H9 (cell line): ENCODE data around the gene KRTAP16-1. TPM values are rescaled to one million over a fixed set of nuclear protein-coding genes. Genes with fewer than 3 reads are reported as not detected.

Experiments used
- DNase-seq: peaks from one replicate; pipeline ENCODE4 v3.0.0-alpha.2; 2017
- H2AFZ ChIP-seq: one replicate; pipeline ENCODE4 v1.6.1; 2013; ENCODE audit warnings: mild to moderate bottlenecking, low read length, control low read depth, moderate library complexity
- H2AK5ac ChIP-seq: 2 replicates; pipeline ENCODE4 v1.6.1; 2013; ENCODE audit warnings: low read length, control low read depth, mixed read lengths; ENCODE audit not compliant: insufficient read length
- H2BK120ac ChIP-seq: one replicate; pipeline ENCODE4 v1.6.1; 2013; ENCODE audit warnings: low read depth, mild to moderate bottlenecking, low read length, control low read depth, inconsistent platforms; ENCODE audit not compliant: poor library complexity, severe bottlenecking
- H2BK12ac ChIP-seq: 2 replicates; pipeline ENCODE4 v1.6.1; 2013; ENCODE audit warnings: low read length, control low read depth, mixed read lengths, low read depth; ENCODE audit not compliant: insufficient read length
- H2BK15ac ChIP-seq: 2 replicates; pipeline ENCODE4 v1.6.1; 2013; ENCODE audit warnings: low read depth, low read length, control low read depth
- H2BK20ac ChIP-seq: one replicate; pipeline ENCODE4 v1.6.1; 2013; ENCODE audit warnings: low read depth, mild to moderate bottlenecking, low read length, control low read depth, inconsistent platforms; ENCODE audit not compliant: poor library complexity, severe bottlenecking
- H2BK5ac ChIP-seq: 2 replicates; pipeline ENCODE4 v1.6.1; 2013; ENCODE audit warnings: low read length, control low read depth, mixed read lengths; ENCODE audit not compliant: insufficient read length
- H3K14ac ChIP-seq: 2 replicates; pipeline ENCODE4 v1.6.1; 2013; ENCODE audit warnings: low read length, control low read depth; ENCODE audit not compliant: insufficient read depth
- H3K18ac ChIP-seq: 2 replicates; pipeline ENCODE4 v1.6.1; 2013; ENCODE audit warnings: low read depth, mild to moderate bottlenecking, mixed read lengths, low read length, control low read depth; ENCODE audit not compliant: insufficient read length
- H3K23ac ChIP-seq: 2 replicates; pipeline ENCODE4 v1.6.1; 2013; ENCODE audit warnings: low read length, control low read depth, mixed read lengths, low read depth; ENCODE audit not compliant: insufficient read length
- H3K23me2 ChIP-seq: 2 replicates; pipeline ENCODE4 v1.6.1; 2013; ENCODE audit warnings: low read depth, mild to moderate bottlenecking, mixed read lengths, low read length, control low read depth; ENCODE audit not compliant: insufficient read length, poor library complexity, severe bottlenecking
- H3K27ac ChIP-seq: 2 replicates; pipeline ENCODE4 v1.5.1; 2013; ENCODE audit warnings: low read length, control low read depth, mixed read lengths, low read depth; ENCODE audit not compliant: insufficient read length
- H3K27me3 ChIP-seq: 2 replicates; pipeline ENCODE4 v1.6.1; 2013; ENCODE audit warnings: low read length, control low read depth, inconsistent platforms; ENCODE audit not compliant: insufficient read depth
- H3K4ac ChIP-seq: 2 replicates; pipeline ENCODE4 v1.6.1; 2013; ENCODE audit warnings: low read depth, mild to moderate bottlenecking, control low read depth, inconsistent platforms, low read length, moderate library complexity
- H3K4me1 ChIP-seq: 2 replicates; pipeline ENCODE4 v1.6.1; 2013; ENCODE audit warnings: low read length, control low read depth, inconsistent platforms; ENCODE audit not compliant: insufficient read depth
- H3K4me2 ChIP-seq: 2 replicates; pipeline ENCODE4 v1.6.1; 2013; ENCODE audit warnings: low read length, control low read depth, mixed read lengths; ENCODE audit not compliant: insufficient read length, insufficient read depth
- H3K56ac ChIP-seq: 2 replicates; pipeline ENCODE4 v1.6.1; 2013; ENCODE audit warnings: low read depth, mild to moderate bottlenecking, mixed read lengths, low read length, control low read depth; ENCODE audit not compliant: insufficient read length
- H3K79me1 ChIP-seq: 2 replicates; pipeline ENCODE4 v1.6.1; 2013; ENCODE audit warnings: low read depth, mild to moderate bottlenecking, moderate library complexity, low read length, control low read depth, inconsistent platforms; ENCODE audit not compliant: insufficient read depth, poor library complexity, severe bottlenecking
- H3K79me2 ChIP-seq: 2 replicates; pipeline ENCODE4 v1.6.1; 2013; ENCODE audit warnings: low read length, control low read depth, inconsistent platforms; ENCODE audit not compliant: insufficient read depth
- H3K9ac ChIP-seq: 2 replicates; pipeline ENCODE4 v1.6.1; 2013; ENCODE audit warnings: low read length, control low read depth, mixed read lengths; ENCODE audit not compliant: insufficient read length; ENCODE audit errors: extremely low read depth
- H3K9me3 ChIP-seq: one replicate; pipeline ENCODE4 v1.6.1; 2013; ENCODE audit warnings: low read depth, low read length, inconsistent platforms; ENCODE audit not compliant: control insufficient read depth
- H3T11ph ChIP-seq: one replicate; pipeline ENCODE4 v1.6.1; 2013; ENCODE audit warnings: mild to moderate bottlenecking, low read length, control low read depth, inconsistent platforms
- H4K20me1 ChIP-seq: one replicate; pipeline ENCODE4 v1.6.1; 2013; ENCODE audit not compliant: control insufficient read depth, insufficient read length, insufficient read depth
- H4K5ac ChIP-seq: 2 replicates; pipeline ENCODE4 v1.6.1; 2013; ENCODE audit warnings: low read depth, mild to moderate bottlenecking, mixed read lengths, low read length, control low read depth; ENCODE audit not compliant: insufficient read length
- H4K8ac ChIP-seq: replicated peaks from 2 replicates; pipeline ENCODE4 v1.6.1; 2013; ENCODE audit warnings: low read length, control low read depth, mixed read lengths, low read depth; ENCODE audit not compliant: insufficient read length
- H4K91ac ChIP-seq: 2 replicates; pipeline ENCODE4 v1.6.1; 2013; ENCODE audit warnings: low read depth, mild to moderate bottlenecking, moderate library complexity, mixed read lengths, low read length, control low read depth; ENCODE audit not compliant: insufficient read length
- H3K27ac Mint-ChIP-seq, 3 experiments: 2 replicates in 2 of 3; 3 replicates in 1 of 3; pipeline ENCODE4 v1.8.0; 2020 to 2021; ENCODE audit warnings: mixed read lengths in 3 of 3, mild to moderate bottlenecking in 1 of 3, moderate library complexity in 1 of 3
- H3K27me3 Mint-ChIP-seq: 2 replicates; pipeline ENCODE4 v1.8.0; 2021; ENCODE audit warnings: low read depth, mild to moderate bottlenecking, moderate library complexity, mixed read lengths
- H3K36me3 Mint-ChIP-seq, 3 experiments: 2 replicates in 2 of 3; 3 replicates in 1 of 3; pipeline ENCODE4 v1.8.0; 2020 to 2021; ENCODE audit warnings: low read depth in 3 of 3, mixed read lengths in 3 of 3; ENCODE audit not compliant: insufficient read depth in 1 of 3
- H3K4me1 Mint-ChIP-seq, 2 experiments: 2 replicates each; pipeline ENCODE4 v1.8.0; 2020; ENCODE audit warnings: mixed read lengths in 2 of 2
- H3K4me3 Mint-ChIP-seq, 2 experiments: 2 replicates in 1 of 2; 3 replicates in 1 of 2; pipeline ENCODE4 v1.8.0; 2020 to 2021; ENCODE audit warnings: mild to moderate bottlenecking in 2 of 2, mixed read lengths in 2 of 2, moderate library complexity in 1 of 2
- H3K9me3 Mint-ChIP-seq, 2 experiments: 2 replicates in 1 of 2; 3 replicates in 1 of 2; pipeline ENCODE4 v1.8.0; 2020; ENCODE audit warnings: mild to moderate bottlenecking in 2 of 2, mixed read lengths in 2 of 2, moderate library complexity in 1 of 2
- CTCF ChIP-seq: fragments of 200-600 bp; sonication (generic); conservative IDR thresholded peaks from 3 replicates; pipeline ENCODE4 v1.8.0; 2021; ENCODE audit warnings: antibody characterized with exemption, mild to moderate bottlenecking
- total RNA-seq: library from RNA; stranded (reverse); gene quantifications from 2 replicates; pipeline ENCODE4 v1.2.1, GENCODE V29; 2021

The KRTAP16-1 gene
- total RNA-seq, 1 experiment from 2014 or later = not detected

- no peak overlapping the region for H3K18ac ChIP-seq
- no peak overlapping the region for H2BK120ac ChIP-seq
- no peaks in the 10 kb centered on the region for H3K4me1 ChIP-seq
- TF ChIP-seq CTCF = no peak
- no peaks in the 10 kb centered on the region for H3K79me1 ChIP-seq
- no peaks in the 10 kb centered on the region for H4K20me1 ChIP-seq
- no peak overlapping the region for H4K91ac ChIP-seq
- no peak overlapping the region for H2BK20ac ChIP-seq
- Mint-ChIP-seq H3K36me3 (no peaks in the 10 kb centered on the region), H3K27ac (no peak overlapping the region), H3K4me3 (no peak overlapping the region), H3K9me3 (no peaks in the 10 kb centered on the region; a peak in 1 of 5 replicates), H3K27me3 (peaks cover 14% of the 10 kb centered on the region), H3K4me1 (peaks cover 4 to 6% of the 10 kb centered on the region in 2 experiments)
- H3K9ac ChIP-seq = no peak overlapping the region
- no peaks in the 10 kb centered on the region for H3K27me3 ChIP-seq
- H3T11ph ChIP-seq = no peak overlapping the region
- no peak overlapping the region for H3K4me2 ChIP-seq
- H3K79me2 ChIP-seq = no peaks in the 10 kb centered on the region
- H4K5ac ChIP-seq = no peak overlapping the region
- H2BK12ac ChIP-seq = no peak overlapping the region
- H3K23ac ChIP-seq = no peak overlapping the region
- H3K9me3 ChIP-seq = no peaks in the 10 kb centered on the region
- H3K4ac ChIP-seq = no peak overlapping the region
- H2AK5ac ChIP-seq = no peak overlapping the region
- H3K23me2 ChIP-seq = no peaks in the 10 kb centered on the region
- H2BK15ac ChIP-seq = no peak overlapping the region
- H2AFZ ChIP-seq = no peak overlapping the region
- H3K56ac ChIP-seq = no peak overlapping the region
- no peak overlapping the region for H3K14ac ChIP-seq
- no peak overlapping the region for H2BK5ac ChIP-seq
- no peak overlapping the region for H4K8ac ChIP-seq
- no peak overlapping the region for H3K27ac ChIP-seq
- no peak for DNase-seq
Measured at GRCh38 chr17:41258406-41258805, 50.7 kb downstream of the KRTAP16-1 start.

Other genes starting within 250 kb of the KRTAP16-1 start
- not detected in 2 replicates for gene KRTAP2-3, start 249.2 kb downstream of the KRTAP16-1 start, total RNA-seq
- gene KRTAP2-4, start 243.4 kb downstream of the KRTAP16-1 start, total RNA-seq = not detected in 2 replicates
- gene KRTAP4-7, start 225.2 kb downstream of the KRTAP16-1 start, total RNA-seq = not detected in 2 replicates
- gene KRTAP4-8, start 211.2 kb downstream of the KRTAP16-1 start, total RNA-seq = not detected in 2 replicates
- not detected in 2 replicates for gene KRTAP4-16, start 207.1 kb downstream of the KRTAP16-1 start, total RNA-seq
- gene KRTAP4-9, start 203.9 kb downstream of the KRTAP16-1 start, total RNA-seq = not detected in 2 replicates
- gene KRTAP4-11, start 190.9 kb downstream of the KRTAP16-1 start, total RNA-seq = not detected in 2 replicates
- gene KRTAP4-12, start 185.1 kb downstream of the KRTAP16-1 start, total RNA-seq = not detected in 2 replicates
- gene KRTAP4-6, start 168.8 kb downstream of the KRTAP16-1 start, total RNA-seq = not detected in 2 replicates
- gene KRTAP4-5, start 159.5 kb downstream of the KRTAP16-1 start, total RNA-seq = not detected in 2 replicates
- gene KRTAP4-4, start 148.6 kb downstream of the KRTAP16-1 start, total RNA-seq = not detected in 2 replicates
- gene KRTAP4-3, start 141.1 kb downstream of the KRTAP16-1 start, total RNA-seq = not detected in 2 replicates
- gene KRTAP4-2, start 131.1 kb downstream of the KRTAP16-1 start, total RNA-seq = not detected in 2 replicates
- not detected in 2 replicates for gene KRTAP4-1, start 124.4 kb downstream of the KRTAP16-1 start, total RNA-seq
- not detected in 2 replicates for gene KRTAP9-1, start 119.4 kb downstream of the KRTAP16-1 start, total RNA-seq
- not detected in 2 replicates for gene KRTAP9-2, start 82.7 kb downstream of the KRTAP16-1 start, total RNA-seq
- gene KRTAP9-3, start 76.9 kb downstream of the KRTAP16-1 start, total RNA-seq = not detected in 2 replicates
- gene KRTAP9-8, start 71.3 kb downstream of the KRTAP16-1 start, total RNA-seq = not detected in 2 replicates
- not detected in 2 replicates for gene KRTAP9-4, start 59.6 kb downstream of the KRTAP16-1 start, total RNA-seq
- gene KRTAP9-9, start 53.9 kb downstream of the KRTAP16-1 start, total RNA-seq = not detected in 2 replicates
- not detected in 2 replicates for gene KRTAP9-6, start 43.9 kb downstream of the KRTAP16-1 start, total RNA-seq
- gene KRTAP9-7, start 33.6 kb downstream of the KRTAP16-1 start, total RNA-seq = not detected in 2 replicates
- not detected in 2 replicates for gene KRTAP29-1, start 6.5 kb downstream of the KRTAP16-1 start, total RNA-seq
- not detected in 2 replicates for gene KRTAP17-1, start 6.4 kb upstream of the KRTAP16-1 start, total RNA-seq
- gene KRT33A, start 41.5 kb upstream of the KRTAP16-1 start, total RNA-seq = not detected in 2 replicates
- gene KRT33B, start 60.5 kb upstream of the KRTAP16-1 start, total RNA-seq = not detected in 2 replicates
- not detected in 2 replicates for gene KRT34, start 73.0 kb upstream of the KRTAP16-1 start, total RNA-seq
- gene KRT31, start 88.3 kb upstream of the KRTAP16-1 start, total RNA-seq = not detected in 2 replicates
- gene KRT37, start 115.3 kb upstream of the KRTAP16-1 start, total RNA-seq = not detected in 2 replicates
- gene KRT38, start 131.7 kb upstream of the KRTAP16-1 start, total RNA-seq = not detected in 2 replicates
- not detected in 2 replicates for gene KRT32, start 158.1 kb upstream of the KRTAP16-1 start, total RNA-seq
- gene KRT35, start 171.8 kb upstream of the KRTAP16-1 start, total RNA-seq = not detected in 2 replicates
- gene KRT36, start 180.6 kb upstream of the KRTAP16-1 start, total RNA-seq = not detected in 2 replicates
- gene KRT13, start 196.3 kb upstream of the KRTAP16-1 start, total RNA-seq = not detected in 2 replicates
- gene KRT15, start 209.6 kb upstream of the KRTAP16-1 start, total RNA-seq = 0.35 and 0.87 TPM in 2 replicates
- gene KRT19, start 219.0 kb upstream of the KRTAP16-1 start, total RNA-seq = 134 and 143 TPM in 2 replicates